ENCODE results near the gene RAPGEF5. TPM values are rescaled to one million over a fixed set of nuclear protein-coding genes. Genes with fewer than 3 reads are reported as not detected.
A peak's percentile ranks its signal among the peaks of the same experiment; 100 is the strongest.

RAPGEF5 gene
- total RNA-seq (under 1 TPM; 0.10 to 0.85 TPM), total RNA-seq (0.08 to 0.23 reads per million in 2 donors)

GRCh38 chr7:22356701-22357310, at the start of gene RAPGEF5:
Gene RAPGEF5, minus strand, starts transcription at chr7:22357154. Its CDS starts 94 bp downstream, at chr7:22357060.
- Mint-ChIP-seq H3K27me3 (peaks cover 38% of the 10 kb centered on the region), H3K4me1 (peaks cover 3% of the 10 kb centered on the region), H3K36me3 (ENCODE audit: low read depth) (peaks cover 3% of the 10 kb centered on the region), H3K27ac (no peak within 1 kb of the TSS), H3K4me3 (peak within 1 kb of the TSS; percentile 88)
- DNase-seq (no peak), ATAC-seq (peak; percentile 18)
- no peaks in the 10 kb centered on the region for H3K9me3 ChIP-seq (ENCODE audit: control insufficient read depth, low read length, poor library complexity, severe bottlenecking)

GRCh38 chr7:22406715-22407114, 49.8 kb upstream of the RAPGEF5 start:
- peaks cover 5% of the 10 kb centered on the region for H3K4me1 Mint-ChIP-seq
- H3K27ac Mint-ChIP-seq: no peak overlapping the region

GRCh38 chr7:22404421-22405023, 47.6 kb upstream of the RAPGEF5 start:
- peaks cover 4% of the 10 kb centered on the region for H3K27me3 Mint-ChIP-seq
- no peak for DNase-seq
- ATAC-seq: no peak
- no peak overlapping the region for H3K4me3 Mint-ChIP-seq
- H3K36me3 Mint-ChIP-seq (ENCODE audit: low read depth): no peaks in the 10 kb centered on the region
- H3K27ac Mint-ChIP-seq: no peak overlapping the region
- H3K9me3 ChIP-seq (ENCODE audit: control insufficient read depth, low read length, poor library complexity, severe bottlenecking): no peaks in the 10 kb centered on the region
- peaks cover 6% of the 10 kb centered on the region for H3K4me1 Mint-ChIP-seq

More at GRCh38 chr7:22406715-22407114, 49.8 kb upstream of the RAPGEF5 start:
- H3K27me3 Mint-ChIP-seq: peaks cover 4% of the 10 kb centered on the region
- no peaks in the 10 kb centered on the region for H3K9me3 ChIP-seq (ENCODE audit: control insufficient read depth, low read length, poor library complexity, severe bottlenecking)
- DNase-seq (no peak), ATAC-seq (no peak)
- no peaks in the 10 kb centered on the region for H3K36me3 Mint-ChIP-seq (ENCODE audit: low read depth)
- H3K4me3 Mint-ChIP-seq: no peak overlapping the region

GRCh38 chr7:22403344-22403743, 46.4 kb upstream of the RAPGEF5 start:
- no peak for DNase-seq
- no peaks in the 10 kb centered on the region for H3K9me3 ChIP-seq (ENCODE audit: control insufficient read depth, low read length, poor library complexity, severe bottlenecking)
- Mint-ChIP-seq H3K27me3 (peaks cover 4% of the 10 kb centered on the region), H3K27ac (no peak overlapping the region), H3K36me3 (ENCODE audit: low read depth) (no peaks in the 10 kb centered on the region), H3K4me1 (peaks cover 6% of the 10 kb centered on the region), H3K4me3 (no peak overlapping the region)
- no peak for ATAC-seq

- Mint-ChIP-seq H3K4me1 (peaks cover 6% of the 10 kb centered on the region), H3K4me3 (no peak overlapping the region), H3K27me3 (peaks cover 1% of the 10 kb centered on the region), H3K36me3 (ENCODE audit: low read depth) (no peaks in the 10 kb centered on the region), H3K27ac (no peak overlapping the region)
- ATAC-seq: no peak
- no peaks in the 10 kb centered on the region for H3K9me3 ChIP-seq (ENCODE audit: control insufficient read depth, low read length, poor library complexity, severe bottlenecking)
- DNase-seq: no peak
Measured at GRCh38 chr7:22402250-22402649, 45.3 kb upstream of the RAPGEF5 start.

- Mint-ChIP-seq H3K4me3 (no peak overlapping the region), H3K27me3 (no peaks in the 10 kb centered on the region), H3K36me3 (ENCODE audit: low read depth) (no peaks in the 10 kb centered on the region), H3K4me1 (peaks cover 6% of the 10 kb centered on the region), H3K27ac (no peak overlapping the region)
- no peak for DNase-seq
- no peak for ATAC-seq
- no peaks in the 10 kb centered on the region for H3K9me3 ChIP-seq (ENCODE audit: control insufficient read depth, low read length, poor library complexity, severe bottlenecking)
Measured at GRCh38 chr7:22400936-22401553, 44.1 kb upstream of the RAPGEF5 start.

GRCh38 chr7:22400150-22400814, 43.3 kb upstream of the RAPGEF5 start:
- H3K4me1 Mint-ChIP-seq: peaks cover 6% of the 10 kb centered on the region
- no peak overlapping the region for H3K27ac Mint-ChIP-seq
- DNase-seq (no peak), ATAC-seq (no peak)
- H3K27me3 Mint-ChIP-seq: no peaks in the 10 kb centered on the region
- no peak overlapping the region for H3K4me3 Mint-ChIP-seq
- H3K9me3 ChIP-seq (ENCODE audit: control insufficient read depth, low read length, poor library complexity, severe bottlenecking): no peaks in the 10 kb centered on the region
- no peaks in the 10 kb centered on the region for H3K36me3 Mint-ChIP-seq (ENCODE audit: low read depth)

GRCh38 chr7:22399546-22399945, 42.6 kb upstream of the RAPGEF5 start:
- Mint-ChIP-seq H3K27ac (no peak overlapping the region), H3K36me3 (ENCODE audit: low read depth) (no peaks in the 10 kb centered on the region), H3K4me1 (peaks cover 6% of the 10 kb centered on the region), H3K4me3 (no peak overlapping the region), H3K27me3 (no peaks in the 10 kb centered on the region)
- no peak for DNase-seq
- H3K9me3 ChIP-seq (ENCODE audit: control insufficient read depth, low read length, poor library complexity, severe bottlenecking): no peaks in the 10 kb centered on the region
- ATAC-seq: no peak

GRCh38 chr7:22399091-22399490, 42.1 kb upstream of the RAPGEF5 start:
- Mint-ChIP-seq H3K4me1 (peaks cover 6% of the 10 kb centered on the region), H3K27ac (no peak overlapping the region), H3K27me3 (no peaks in the 10 kb centered on the region), H3K4me3 (no peak overlapping the region), H3K36me3 (ENCODE audit: low read depth) (no peaks in the 10 kb centered on the region)
- H3K9me3 ChIP-seq (ENCODE audit: control insufficient read depth, low read length, poor library complexity, severe bottlenecking): no peaks in the 10 kb centered on the region
- ATAC-seq: no peak
- no peak for DNase-seq

GRCh38 chr7:22397981-22398380, 41.0 kb upstream of the RAPGEF5 start:
- H3K4me1 Mint-ChIP-seq: peaks cover 6% of the 10 kb centered on the region
- no peaks in the 10 kb centered on the region for H3K36me3 Mint-ChIP-seq (ENCODE audit: low read depth)
- ATAC-seq (no peak), DNase-seq (no peak)
- H3K27ac Mint-ChIP-seq: no peak overlapping the region
- H3K4me3 Mint-ChIP-seq: no peak overlapping the region
- H3K9me3 ChIP-seq (ENCODE audit: control insufficient read depth, low read length, poor library complexity, severe bottlenecking): no peaks in the 10 kb centered on the region
- peaks cover 7% of the 10 kb centered on the region for H3K27me3 Mint-ChIP-seq

- Mint-ChIP-seq H3K27me3 (peaks cover 7% of the 10 kb centered on the region), H3K4me1 (no peaks in the 10 kb centered on the region), H3K36me3 (ENCODE audit: low read depth) (no peaks in the 10 kb centered on the region), H3K27ac (no peak overlapping the region), H3K4me3 (no peak overlapping the region)
- ATAC-seq: no peak
- no peak for DNase-seq
- H3K9me3 ChIP-seq (ENCODE audit: control insufficient read depth, low read length, poor library complexity, severe bottlenecking): no peaks in the 10 kb centered on the region
Measured at GRCh38 chr7:22395222-22395621, 38.3 kb upstream of the RAPGEF5 start.

- Mint-ChIP-seq H3K27me3 (peaks cover 7% of the 10 kb centered on the region), H3K27ac (no peak overlapping the region), H3K4me3 (no peak overlapping the region), H3K4me1 (no peaks in the 10 kb centered on the region), H3K36me3 (ENCODE audit: low read depth) (no peaks in the 10 kb centered on the region)
- ATAC-seq (no peak), DNase-seq (no peak)
- H3K9me3 ChIP-seq (ENCODE audit: control insufficient read depth, low read length, poor library complexity, severe bottlenecking): no peaks in the 10 kb centered on the region
Measured at GRCh38 chr7:22394739-22395138, 37.8 kb upstream of the RAPGEF5 start.

- ATAC-seq (no peak), DNase-seq (no peak)
- Mint-ChIP-seq H3K4me1 (no peaks in the 10 kb centered on the region), H3K36me3 (ENCODE audit: low read depth) (no peaks in the 10 kb centered on the region), H3K27ac (no peak overlapping the region), H3K4me3 (no peak overlapping the region), H3K27me3 (peaks cover 7% of the 10 kb centered on the region)
- H3K9me3 ChIP-seq (ENCODE audit: control insufficient read depth, low read length, poor library complexity, severe bottlenecking): no peaks in the 10 kb centered on the region
Measured at GRCh38 chr7:22393913-22394729, 37.2 kb upstream of the RAPGEF5 start.

All from T-helper 17 cell (primary cell).